MM.1S (cell line): ENCODE data around the gene FAM107B.

Experiments
- DNase-seq: peaks from one replicate; pipeline ENCODE4 v3.0.0-alpha.2; 2015
- H2AFZ ChIP-seq: fragments of 300-600 bp; sonication (generic); 2 replicates; pipeline ENCODE4 v1.6.0; 2016; ENCODE audit warnings: antibody characterized with exemption, low read length
- H3F3A ChIP-seq: fragments of 300-600 bp; sonication (generic); 2 replicates; pipeline ENCODE4 v1.6.1; 2016; ENCODE audit warnings: mild to moderate bottlenecking, antibody characterized with exemption, low read length, moderate library complexity, mixed read lengths; ENCODE audit not compliant: insufficient read depth
- H3K27ac ChIP-seq: fragments of 300-600 bp; sonication (generic); 2 replicates; pipeline ENCODE4 v1.5.1; 2016; ENCODE audit warnings: mild to moderate bottlenecking, low read length
- H3K27me3 ChIP-seq: fragments of 300-600 bp; sonication (generic); replicated peaks from 2 replicates; pipeline ENCODE4 v1.6.0; 2016; ENCODE audit warnings: low read length; ENCODE audit not compliant: insufficient read depth
- H3K36me3 ChIP-seq: fragments of 300-600 bp; sonication (generic); replicated peaks from 2 replicates; pipeline ENCODE4 v1.6.1; 2016; ENCODE audit warnings: mild to moderate bottlenecking, low read length, mixed read lengths; ENCODE audit not compliant: insufficient read depth
- H3K4me1 ChIP-seq: fragments of 300-600 bp; sonication (generic); 2 replicates; pipeline ENCODE4 v1.6.1; 2016; ENCODE audit warnings: low read length, mixed read lengths
- H3K4me2 ChIP-seq: fragments of 300-600 bp; sonication (generic); 2 replicates; pipeline ENCODE4 v1.6.0; 2016; ENCODE audit warnings: low read depth, low read length
- H3K4me3 ChIP-seq: fragments of 300-600 bp; sonication (generic); 2 replicates; pipeline ENCODE4 v1.5.1; 2016; ENCODE audit warnings: low read length, mixed read lengths
- H3K79me2 ChIP-seq: fragments of 300-600 bp; sonication (generic); 2 replicates; pipeline ENCODE4 v1.6.1; 2016; ENCODE audit warnings: mixed run types, low read length, mixed read lengths
- H3K9ac ChIP-seq: fragments of 300-600 bp; sonication (generic); 2 replicates; pipeline ENCODE4 v1.6.1; 2016; ENCODE audit warnings: low read length, mixed read lengths
- H3K9me2 ChIP-seq: fragments of 300-600 bp; sonication (generic); replicated peaks from 2 replicates; pipeline ENCODE4 v1.6.1; 2016; ENCODE audit warnings: mild to moderate bottlenecking, low read length, mixed read lengths; ENCODE audit not compliant: insufficient read depth
- H3K9me3 ChIP-seq: fragments of 300-600 bp; sonication (generic); replicated peaks from 2 replicates; pipeline ENCODE4 v1.6.1; 2016; ENCODE audit warnings: mild to moderate bottlenecking, low read length, mixed read lengths; ENCODE audit not compliant: insufficient read depth
- H4K20me1 ChIP-seq: fragments of 300-600 bp; sonication (generic); 2 replicates; pipeline ENCODE4 v1.6.1; 2016; ENCODE audit warnings: mild to moderate bottlenecking, low read length, moderate library complexity, mixed read lengths; ENCODE audit not compliant: insufficient read depth
- CTCF ChIP-seq: fragments of 300-600 bp; sonication (generic); IDR thresholded peaks from 2 replicates; pipeline ENCODE4 v1.5.1; 2016; ENCODE audit warnings: antibody characterized with exemption, low read length, mixed read lengths
- EZH2 ChIP-seq: fragments of 300-600 bp; sonication (generic); optimal IDR thresholded peaks from 2 replicates; pipeline ENCODE3; 2017; ENCODE audit warnings: low read depth, mild to moderate bottlenecking, antibody characterized with exemption, low read length, mixed read lengths
- EZH2phosphoT487 ChIP-seq: fragments of 300-600 bp; sonication (generic); IDR thresholded peaks from 2 replicates; pipeline ENCODE4 v1.6.1; 2018; ENCODE audit warnings: antibody characterized with exemption, low read length

FAM107B gene

GRCh38 chr10:14502431-14502830, 272.3 kb downstream of the FAM107B start:
- Histone ChIP-seq H3K4me1 (peaks cover 15% of the 10 kb centered on the region), H3K79me2 (no peaks in the 10 kb centered on the region), H3K9me3 (no peaks in the 10 kb centered on the region), H3K9ac (no peak overlapping the region), H3K36me3 (no peaks in the 10 kb centered on the region), H3K4me2 (no peak overlapping the region), H3K4me3 (no peak overlapping the region), H2AFZ (no peak overlapping the region), H3F3A (peaks cover 7% of the 10 kb centered on the region), H3K9me2 (no peaks in the 10 kb centered on the region), H3K27ac (no peak overlapping the region), H4K20me1 (no peaks in the 10 kb centered on the region), H3K27me3 (no peaks in the 10 kb centered on the region)
- no peak for DNase-seq
- TF ChIP-seq EZH2phosphoT487 (no peak), EZH2 (no peak), CTCF (no peak)

GRCh38 chr10:14500172-14500765, 274.4 kb downstream of the FAM107B start:
- Histone ChIP-seq H3K4me3 (no peak overlapping the region), H3K36me3 (no peaks in the 10 kb centered on the region), H4K20me1 (no peaks in the 10 kb centered on the region), H2AFZ (no peak overlapping the region), H3K4me1 (no peaks in the 10 kb centered on the region; the same call in none of the 2 replicates), H3F3A (no peaks in the 10 kb centered on the region; the same call in 1 of the 2 replicates), H3K27me3 (no peaks in the 10 kb centered on the region), H3K79me2 (no peaks in the 10 kb centered on the region), H3K9me2 (no peaks in the 10 kb centered on the region), H3K9me3 (no peaks in the 10 kb centered on the region), H3K4me2 (no peak overlapping the region), H3K27ac (no peak overlapping the region), H3K9ac (no peak overlapping the region)
- TF ChIP-seq EZH2phosphoT487 (no peak), CTCF (no peak), EZH2 (no peak)
- no peak for DNase-seq

GRCh38 chr10:14499601-14499904, 275.1 kb downstream of the FAM107B start:
- no peaks in the 10 kb centered on the region for H3K79me2 ChIP-seq
- H3K27ac ChIP-seq, result no peak overlapping the region
- TF ChIP-seq EZH2 (no peak), CTCF (no peak), EZH2phosphoT487 (no peak)

More at GRCh38 chr10:14499601-14499904, 275.1 kb downstream of the FAM107B start:
- no peaks in the 10 kb centered on the region for H4K20me1 ChIP-seq
- no peaks in the 10 kb centered on the region for H3K36me3 ChIP-seq
- H3K9me3 ChIP-seq, result no peaks in the 10 kb centered on the region
- no peak overlapping the region for H3K4me3 ChIP-seq
- H3K4me2 ChIP-seq, result no peak overlapping the region
- H3K4me1 ChIP-seq, result no peaks in the 10 kb centered on the region; the same call in none of the 2 replicates
- H3K27me3 ChIP-seq, result no peaks in the 10 kb centered on the region
- H3F3A ChIP-seq, result no peaks in the 10 kb centered on the region; the same call in 1 of the 2 replicates
- H3K9me2 ChIP-seq, result no peaks in the 10 kb centered on the region
- H3K9ac ChIP-seq, result no peak overlapping the region; the same call in 1 of the 2 replicates
- no peak overlapping the region for H2AFZ ChIP-seq
- DNase-seq, result no peak
